GM18520 (cell line): Measurements from ENCODE around the gene ACER3.
"Not testable (repeated sequence)": the region's sequence is repeated elsewhere in the genome, so short reads cannot be mapped to it uniquely, and the experiment has no call there.

ENCODE experiments used
- ATAC-seq: cut with Tn5 transposase; IDR thresholded peaks from one replicate; pipeline ENCODE4 v1.9.1; 2021; ENCODE audit not compliant: unreplicated experiment

The ACER3 gene

DNA sequence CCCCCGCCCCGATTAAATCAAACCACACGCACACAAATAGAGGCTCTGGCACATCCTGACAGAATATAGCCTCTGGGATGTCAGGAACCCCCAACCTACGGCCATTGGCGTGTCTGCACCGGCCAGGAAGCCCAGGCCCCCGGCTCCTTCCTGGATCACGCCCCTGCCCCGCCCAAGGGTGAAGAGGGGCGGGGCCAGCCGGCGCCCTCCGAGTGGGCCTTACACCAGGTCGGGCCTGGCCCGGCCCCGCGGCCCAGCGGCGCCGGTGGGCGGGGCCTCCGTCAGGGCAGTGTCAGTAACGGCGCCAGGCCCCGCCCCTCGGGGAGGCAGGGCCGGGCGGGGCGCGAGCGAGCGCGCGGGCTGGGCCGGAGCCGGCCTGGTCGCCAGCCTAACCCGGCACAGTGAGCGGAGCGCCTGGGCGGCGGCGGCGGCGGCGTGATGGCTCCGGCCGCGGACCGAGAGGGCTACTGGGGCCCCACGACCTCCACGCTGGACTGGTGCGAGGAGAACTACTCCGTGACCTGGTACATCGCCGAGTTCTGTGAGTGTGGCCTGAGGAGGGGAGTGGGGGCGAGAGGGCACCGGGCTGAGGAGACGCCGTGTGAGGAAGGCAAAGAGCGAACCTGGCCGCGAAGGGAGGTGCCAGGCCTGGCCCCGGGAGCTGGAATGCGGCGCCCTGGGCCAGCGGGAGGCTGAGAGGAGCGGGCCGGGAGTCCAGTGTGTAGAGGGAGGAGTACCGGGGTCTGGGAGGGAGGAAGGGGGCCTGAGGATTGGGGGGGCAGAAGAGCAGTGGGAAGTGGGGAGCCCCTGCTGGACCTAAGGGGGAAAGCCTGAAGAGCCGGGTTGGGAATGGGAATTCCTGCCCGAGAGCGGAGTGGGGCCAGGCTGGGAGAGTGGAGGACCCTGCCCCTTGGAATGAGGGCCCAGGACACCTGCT is at the start of gene ACER3:
ACER3 (plus strand) TSS at position 380 of the 937 bp plus-strand sequence; CDS start at position 439, 59 bp downstream.
- ATAC-seq = peak; percentile 97

GRCh38 chr11:76811259-76811658 is 49.5 kb upstream of the ACER3 start:
- ATAC-seq = no peak

DNA sequence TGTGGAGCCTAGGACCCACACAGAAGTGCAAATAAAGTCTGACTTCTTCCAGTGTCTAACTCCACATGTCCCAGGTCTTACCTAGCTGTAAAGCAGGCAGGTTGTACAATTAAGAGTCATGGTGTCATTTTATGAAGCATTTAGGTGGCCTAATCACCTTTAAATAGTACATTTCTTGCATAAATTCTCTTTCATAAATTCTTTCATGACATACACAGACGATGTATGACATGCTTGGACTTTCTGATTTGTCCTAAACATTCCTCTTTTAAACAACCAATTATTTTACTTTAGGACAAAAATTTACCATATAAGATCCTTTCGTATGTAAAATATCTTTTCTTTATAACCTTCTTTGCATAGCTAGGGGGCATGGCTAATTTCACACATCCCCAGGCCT is 46.3 kb upstream of the ACER3 start:
- no peak for ATAC-seq

DNA sequence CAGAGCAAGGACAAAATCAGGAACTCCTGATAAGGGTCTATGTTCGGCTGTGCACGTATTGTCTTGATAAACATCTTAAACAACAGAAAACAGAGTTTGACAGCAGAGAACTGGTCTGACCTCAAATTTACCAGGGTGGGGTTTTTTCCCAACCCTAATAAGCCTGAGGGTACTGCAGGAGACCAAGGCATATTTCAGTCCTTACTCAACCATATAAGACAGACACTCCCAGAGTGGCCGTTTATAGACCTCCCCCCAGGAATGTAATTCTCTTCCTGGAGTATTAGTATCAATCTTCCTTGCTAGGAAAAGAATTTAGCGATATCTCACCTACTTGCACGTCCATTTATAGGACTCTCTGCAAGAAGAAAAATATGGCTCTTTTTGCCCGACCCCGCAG is 45.0 kb upstream of the ACER3 start:
- not testable (repeated sequence) for ATAC-seq

- no peak for ATAC-seq
Measured at GRCh38 chr11:76820184-76820566, 40.5 kb upstream of the ACER3 start.

- not testable (repeated sequence) for ATAC-seq
Measured at GRCh38 chr11:76821396-76821795, 39.3 kb upstream of the ACER3 start.

DNA sequence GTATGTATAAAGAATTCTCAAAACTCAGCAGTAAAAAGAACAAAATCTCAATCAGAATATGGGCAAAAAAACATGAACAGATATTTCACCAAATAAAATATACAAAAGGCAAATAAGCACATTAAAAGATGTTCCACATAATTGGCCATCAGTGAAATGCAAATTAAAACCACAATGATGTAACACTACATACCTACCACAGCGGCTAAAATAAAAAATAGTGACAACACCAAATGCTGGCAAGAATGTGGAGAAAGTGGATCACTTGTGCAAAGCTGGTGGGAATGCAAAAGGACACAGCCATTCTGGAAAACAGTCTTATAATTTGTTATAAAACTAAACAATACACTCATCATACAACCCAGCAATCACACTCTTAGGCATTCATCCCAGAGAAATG is 38.3 kb upstream of the ACER3 start:
- ATAC-seq = no peak

- no peak for ATAC-seq
Measured at GRCh38 chr11:76823481-76824028, 37.2 kb upstream of the ACER3 start.

- no peak for ATAC-seq
Measured at GRCh38 chr11:76824083-76824939, 36.4 kb upstream of the ACER3 start.

DNA sequence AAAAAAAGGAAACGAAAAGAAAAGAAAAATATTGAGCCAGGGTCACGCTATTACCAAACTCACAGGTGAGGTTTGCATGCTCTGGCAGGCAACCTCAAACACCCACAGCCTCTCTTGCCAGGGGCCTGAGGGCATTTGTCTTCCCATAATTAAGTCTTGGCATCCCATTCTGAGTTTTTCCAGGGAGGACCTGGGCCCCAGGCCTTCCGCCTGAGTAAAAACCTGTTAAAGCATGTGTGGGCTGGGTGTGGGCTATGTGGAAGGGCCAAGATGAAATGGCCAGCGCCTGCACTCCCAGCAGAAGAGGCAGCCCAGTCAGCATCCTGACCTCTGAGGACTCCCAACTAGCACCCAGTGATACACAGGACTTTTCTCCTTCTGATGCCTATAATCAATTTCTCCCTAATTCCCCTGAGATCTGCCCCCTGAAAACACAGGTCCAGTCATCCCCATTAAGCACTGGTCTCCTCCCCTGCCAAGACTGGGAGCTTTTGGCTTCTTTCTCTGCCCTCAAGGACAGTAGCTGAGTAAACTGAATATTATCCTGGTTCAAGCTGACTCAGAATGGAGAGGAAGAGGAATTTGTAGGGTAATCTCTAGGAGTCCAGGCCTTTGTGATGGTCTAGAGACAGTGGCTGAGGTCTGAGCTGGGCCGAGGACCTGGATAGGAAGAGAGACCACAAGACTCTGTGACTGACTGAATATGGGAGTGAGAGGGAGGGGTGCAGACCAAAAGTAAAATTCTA is 35.6 kb upstream of the ACER3 start:
- no peak for ATAC-seq

DNA sequence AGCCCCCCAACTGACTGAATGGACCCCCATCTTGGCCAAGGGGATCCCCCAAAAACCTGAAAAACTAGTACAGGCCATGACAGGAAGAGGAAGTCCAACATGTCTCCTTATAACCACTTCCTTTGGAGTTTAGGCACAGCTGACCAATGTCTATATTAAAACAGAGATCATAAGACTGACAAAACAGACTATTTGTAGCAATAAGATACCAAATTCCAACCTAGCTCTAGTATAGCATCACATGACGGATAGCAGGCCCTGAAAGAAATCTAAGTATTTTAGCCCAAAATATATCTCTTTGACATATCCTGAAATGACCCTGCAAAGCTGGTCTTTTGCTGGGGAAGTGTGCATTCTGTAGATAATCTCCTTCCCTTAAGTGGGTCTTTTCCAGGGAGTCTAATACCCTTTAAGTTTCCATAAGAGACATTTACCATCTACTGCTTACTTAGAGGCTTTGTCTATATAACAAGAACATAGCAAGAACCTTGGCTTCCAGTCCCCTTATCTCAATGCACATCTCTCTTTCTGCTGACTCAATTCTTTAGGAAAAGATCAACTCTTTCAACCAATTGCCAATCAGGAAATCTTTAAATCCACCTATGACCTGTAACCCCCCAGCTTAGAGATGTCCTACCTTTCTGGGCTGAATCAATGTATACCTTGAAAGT is 34.9 kb upstream of the ACER3 start:
- ATAC-seq = no peak

DNA sequence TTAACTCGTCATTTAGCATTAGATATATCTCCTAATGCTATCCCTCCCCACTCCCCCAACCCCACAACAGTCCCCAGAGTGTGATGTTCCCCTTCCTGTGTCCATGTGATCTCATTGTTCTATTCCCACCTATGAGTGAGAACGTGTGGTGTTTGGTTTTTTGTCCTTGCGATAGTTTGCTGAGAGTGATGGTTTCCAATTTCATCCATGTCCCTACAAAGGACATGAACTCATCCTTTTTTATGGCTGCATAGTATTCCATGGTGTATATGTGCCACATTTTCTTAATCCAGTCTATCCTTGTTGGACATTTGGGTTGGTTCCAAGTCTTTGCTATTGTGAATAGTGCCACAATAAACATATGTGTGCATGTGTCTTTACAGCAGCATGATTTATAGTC is 34.2 kb upstream of the ACER3 start:
- ATAC-seq = not testable (repeated sequence)

DNA sequence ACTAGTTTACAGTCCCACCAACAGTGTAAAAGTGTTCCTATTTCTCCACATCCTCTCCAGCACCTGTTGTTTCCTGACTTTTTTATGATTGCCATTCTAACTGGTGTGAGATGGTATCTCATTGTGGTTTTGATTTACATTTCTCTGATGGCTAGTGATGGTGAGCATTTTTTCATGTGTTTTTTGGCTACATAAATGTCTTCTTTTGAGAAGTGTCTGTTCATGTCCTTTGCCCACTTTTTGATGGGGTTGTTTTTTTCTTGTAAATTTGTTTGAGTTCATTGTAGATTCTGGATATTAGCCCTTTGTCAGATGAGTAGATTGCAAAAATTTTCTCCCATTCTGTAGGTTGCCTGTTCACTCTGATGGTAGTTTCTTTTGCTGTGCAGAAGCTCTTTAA is 33.7 kb upstream of the ACER3 start:
- not testable (repeated sequence) for ATAC-seq

GRCh38 chr11:76830639-76831327 is 29.9 kb upstream of the ACER3 start:
- ATAC-seq = no peak

DNA sequence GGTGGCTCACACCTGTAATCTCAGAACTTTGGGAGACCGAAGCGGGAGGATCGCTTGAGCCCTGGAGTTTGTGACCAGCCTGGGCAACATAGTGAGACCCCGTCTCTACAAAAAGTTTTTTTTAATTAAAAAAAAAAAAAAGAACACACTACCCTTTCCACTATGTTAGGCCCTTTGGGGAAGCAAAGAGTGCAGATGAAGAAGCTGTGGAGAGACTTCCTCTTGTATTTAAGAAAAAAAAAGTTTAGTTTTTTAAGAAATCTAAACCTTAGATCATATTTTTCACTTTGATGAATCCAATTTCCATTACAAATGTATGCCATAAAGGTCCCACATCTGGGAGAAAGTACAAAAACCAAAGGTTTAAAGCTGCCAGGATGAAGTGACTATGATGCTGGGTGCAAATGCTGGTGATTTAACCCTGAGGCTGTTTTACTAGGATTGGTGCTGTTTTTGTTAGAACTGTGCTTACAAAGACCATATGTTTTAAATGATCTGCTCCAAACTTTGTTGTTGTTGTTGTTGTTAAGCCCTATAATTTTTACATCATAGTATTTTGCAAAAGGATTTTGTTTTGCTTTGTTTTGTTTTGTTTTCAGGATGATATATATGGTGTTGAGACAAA is 28.9 kb upstream of the ACER3 start:
- no peak for ATAC-seq

DNA sequence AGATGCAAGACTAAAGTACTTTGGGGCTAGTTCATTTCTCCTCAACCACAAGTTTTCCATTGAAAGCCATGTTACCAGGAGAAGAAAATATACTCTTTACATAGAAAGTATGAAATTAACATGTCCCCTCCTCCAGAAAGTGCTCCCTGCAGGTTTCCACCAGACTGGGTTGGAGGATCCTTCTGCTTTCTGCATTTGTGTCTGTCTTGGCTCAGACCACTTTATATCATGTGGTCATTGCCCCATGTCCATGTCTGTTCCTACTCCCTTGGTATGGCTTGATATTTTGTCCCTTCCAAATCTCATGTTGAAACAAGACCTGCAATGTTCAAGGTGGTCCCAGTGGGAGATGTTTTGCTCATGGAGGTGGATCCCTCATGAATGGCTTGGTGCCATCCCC is 28.4 kb upstream of the ACER3 start:
- no peak for ATAC-seq

DNA sequence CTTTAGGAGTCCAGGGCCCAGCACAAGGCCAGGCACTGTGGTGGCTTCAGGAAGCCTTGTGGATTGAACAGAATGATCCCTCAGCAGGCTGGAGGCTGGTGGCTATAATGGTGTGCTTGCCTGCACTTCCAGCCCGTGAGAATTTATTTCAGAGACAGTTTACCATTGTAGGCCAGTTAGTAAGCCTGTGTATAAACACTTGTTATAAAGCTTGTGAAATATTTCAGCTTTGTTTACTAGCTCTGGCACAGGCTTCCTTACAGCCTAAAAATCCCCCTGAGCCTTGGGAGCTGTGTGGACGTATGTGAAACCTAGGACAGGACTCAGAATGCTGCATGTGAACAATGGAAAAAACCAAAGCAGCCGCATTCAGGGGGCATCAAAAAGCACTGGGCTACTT is 26.6 kb upstream of the ACER3 start:
- ATAC-seq = no peak

GRCh38 chr11:76835036-76835435 is 25.7 kb upstream of the ACER3 start:
- no peak for ATAC-seq

DNA sequence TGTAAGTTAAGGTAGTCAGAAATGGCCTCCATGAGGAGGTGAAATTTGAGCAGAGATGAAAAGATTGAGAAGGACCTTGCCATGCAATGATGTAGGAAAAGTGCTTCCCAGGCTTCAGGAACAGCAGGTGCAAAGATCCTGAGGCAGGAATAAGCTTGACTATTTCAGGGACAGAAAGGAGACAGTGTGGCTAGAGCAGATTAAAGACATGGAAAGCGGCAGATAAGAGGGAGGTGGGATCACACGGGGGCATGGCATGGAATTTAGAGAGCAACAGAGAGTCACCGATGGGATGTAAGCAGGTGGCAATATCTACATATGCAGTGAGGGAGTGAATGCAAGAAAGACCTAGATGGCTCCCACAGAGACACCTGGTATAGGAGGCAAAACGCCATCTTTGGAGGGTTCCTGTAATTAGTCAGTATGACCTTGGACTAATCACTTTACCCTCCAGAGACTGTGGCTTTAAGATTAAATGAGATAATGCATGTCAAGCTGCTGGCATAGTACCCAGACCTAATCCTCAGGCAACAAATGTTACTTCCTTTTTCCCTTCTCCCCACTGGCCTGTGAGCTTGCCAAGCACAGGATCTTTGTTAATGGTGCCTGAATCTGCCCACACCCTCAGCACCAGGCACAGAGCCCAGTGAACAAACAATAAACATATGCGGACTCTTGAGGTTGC is 24.6 kb upstream of the ACER3 start:
- no peak for ATAC-seq
